Hypothalamus (tissue), 51 donors: ENCODE data around the gene NSD2.

ENCODE experiments used
- DNase-seq, 51 donors: peaks; one replicate each; lab custom pipeline; 2025; lab: John Stamatoyannopoulos, UW

The NSD2 gene

GRCh38 chr4:1964971-1965370 lies 93.8 kb downstream of the NSD2 start:
- DNase-seq, result no peak

- no peak for DNase-seq
Observed at GRCh38 chr4:1967512-1968149, 96.4 kb downstream of the NSD2 start.

GRCh38 chr4:1968686-1969295 lies 97.6 kb downstream of the NSD2 start:
- no peak for DNase-seq

GRCh38 chr4:1969928-1970723 lies 98.9 kb downstream of the NSD2 start:
- no peak for DNase-seq

- no peak for DNase-seq
Observed at GRCh38 chr4:1970926-1971325, 99.7 kb downstream of the NSD2 start.

GRCh38 chr4:1971456-1972200 lies 100.4 kb downstream of the NSD2 start:
- DNase-seq, result no peak

GRCh38 chr4:1972414-1972813 lies 101.2 kb downstream of the NSD2 start:
- no peak for DNase-seq

GRCh38 chr4:1973218-1973617 lies 102.0 kb downstream of the NSD2 start:
- no peak for DNase-seq

- DNase-seq, result no peak
Observed at GRCh38 chr4:1973661-1974060, 102.5 kb downstream of the NSD2 start.

- DNase-seq, result no peak
Observed at GRCh38 chr4:1974840-1975239, 103.6 kb downstream of the NSD2 start.

GRCh38 chr4:1975391-1975801 lies 104.2 kb downstream of the NSD2 start:
- no peak for DNase-seq

- no peak for DNase-seq
Observed at GRCh38 chr4:1975880-1976279, 104.7 kb downstream of the NSD2 start.

- no peak for DNase-seq
Observed at GRCh38 chr4:1976416-1977352, 105.5 kb downstream of the NSD2 start.

GRCh38 chr4:1978226-1978625 lies 107.0 kb downstream of the NSD2 start:
- no peak for DNase-seq

- DNase-seq, result no peak
Observed at GRCh38 chr4:1978741-1979476, 107.7 kb downstream of the NSD2 start.

GRCh38 chr4:1979477-1980196 lies 108.4 kb downstream of the NSD2 start:
- DNase-seq, result no peak

GRCh38 chr4:1980561-1981041 lies 109.4 kb downstream of the NSD2 start:
- DNase-seq, result no peak

GRCh38 chr4:1981251-1982058 lies 110.3 kb downstream of the NSD2 start:
- DNase-seq, result no peak
